Omental fat pad (tissue), 4 donors: ENCODE data around the gene ADAMTS17. TPM values are rescaled to one million over a fixed set of nuclear protein-coding genes. Genes with fewer than 3 reads are reported as not detected.

Experiments
- ATAC-seq: fragments of 150-250 bp; one replicate; pipeline ENCODE4 v1.9.1; 2016; ENCODE audit warnings: mild to moderate bottlenecking, moderate library complexity; ENCODE audit not compliant: low FRiP score
- DNase-seq: peaks from one replicate; pipeline ENCODE4 v3.0.0-alpha.2; 2019; ENCODE audit warnings: low spot score
- total RNA-seq, 4 donors: library from RNA; depleted of rRNA; stranded (reverse); fragments of >200 nt; gene quantifications; one replicate each; pipeline ENCODE4 v1.1.0, GENCODE V29; 2016
- TF ChIP-seq, protein P1 (sequence below), 3 donors: fragments of 450-650 bp; IDR thresholded peaks; one replicate each; pipeline ENCODE4 v1.5.1; 2016 to 2017; ENCODE audit warnings: antibody characterized with exemption in 3 of 3, mild to moderate bottlenecking in 3 of 3, moderate library complexity in 2 of 3

The ADAMTS17 gene
- total RNA-seq, 4 donors from 2014 or later: 1.6 to 10.7 (median 5.7) TPM

DNA sequence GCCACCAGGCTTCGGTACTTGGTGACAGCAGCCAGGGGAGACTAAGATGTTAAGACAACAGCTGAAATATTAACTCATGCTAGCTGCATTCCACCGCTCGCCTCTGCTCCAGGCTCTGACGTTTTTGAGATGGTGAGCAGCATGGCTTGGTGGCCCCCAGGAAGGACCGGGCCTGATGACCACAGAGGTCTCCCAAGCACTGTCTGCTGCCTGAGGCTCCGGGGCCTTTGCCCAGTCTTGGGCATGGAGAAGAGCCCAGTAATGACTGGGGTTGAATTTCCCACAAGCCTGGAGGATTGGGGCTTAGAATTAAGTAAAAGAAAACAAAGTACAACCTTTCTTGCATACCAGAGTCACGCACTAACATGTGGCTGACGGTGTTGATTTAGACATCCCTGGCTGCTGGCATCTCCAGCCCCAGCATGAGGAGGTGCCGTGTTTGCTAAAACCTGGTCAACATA, 364.9 kb downstream of the ADAMTS17 start:
- DNase-seq: no peak
- TF ChIP-seq, protein P1, sequence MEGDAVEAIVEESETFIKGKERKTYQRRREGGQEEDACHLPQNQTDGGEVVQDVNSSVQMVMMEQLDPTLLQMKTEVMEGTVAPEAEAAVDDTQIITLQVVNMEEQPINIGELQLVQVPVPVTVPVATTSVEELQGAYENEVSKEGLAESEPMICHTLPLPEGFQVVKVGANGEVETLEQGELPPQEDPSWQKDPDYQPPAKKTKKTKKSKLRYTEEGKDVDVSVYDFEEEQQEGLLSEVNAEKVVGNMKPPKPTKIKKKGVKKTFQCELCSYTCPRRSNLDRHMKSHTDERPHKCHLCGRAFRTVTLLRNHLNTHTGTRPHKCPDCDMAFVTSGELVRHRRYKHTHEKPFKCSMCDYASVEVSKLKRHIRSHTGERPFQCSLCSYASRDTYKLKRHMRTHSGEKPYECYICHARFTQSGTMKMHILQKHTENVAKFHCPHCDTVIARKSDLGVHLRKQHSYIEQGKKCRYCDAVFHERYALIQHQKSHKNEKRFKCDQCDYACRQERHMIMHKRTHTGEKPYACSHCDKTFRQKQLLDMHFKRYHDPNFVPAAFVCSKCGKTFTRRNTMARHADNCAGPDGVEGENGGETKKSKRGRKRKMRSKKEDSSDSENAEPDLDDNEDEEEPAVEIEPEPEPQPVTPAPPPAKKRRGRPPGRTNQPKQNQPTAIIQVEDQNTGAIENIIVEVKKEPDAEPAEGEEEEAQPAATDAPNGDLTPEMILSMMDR (IDR thresholded peaks at IDR 0.05): no peak
- no peak for ATAC-seq

DNA sequence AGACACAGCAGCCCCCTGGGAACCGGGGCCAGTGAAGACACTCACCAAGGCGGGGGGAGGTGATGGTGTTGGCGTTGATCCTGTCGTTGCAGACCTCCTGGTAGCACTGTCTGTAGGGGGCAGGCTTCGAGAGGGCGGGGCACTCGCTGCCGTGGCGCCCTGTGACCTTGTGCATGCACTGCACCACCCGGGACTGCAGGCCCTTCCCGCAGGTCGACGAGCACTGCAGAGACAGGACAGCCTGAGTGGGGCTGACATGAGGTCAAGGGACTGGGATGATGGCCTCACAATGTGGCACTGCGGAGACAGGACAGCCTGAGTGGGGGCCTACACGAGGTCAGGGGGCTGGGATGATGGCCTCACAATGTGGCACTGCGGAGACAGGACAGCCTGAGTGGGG, 365.8 kb downstream of the ADAMTS17 start:
- TF ChIP-seq, protein P1 (IDR thresholded peaks at IDR 0.05): no peak
- DNase-seq (no peak), ATAC-seq (no peak)

DNA sequence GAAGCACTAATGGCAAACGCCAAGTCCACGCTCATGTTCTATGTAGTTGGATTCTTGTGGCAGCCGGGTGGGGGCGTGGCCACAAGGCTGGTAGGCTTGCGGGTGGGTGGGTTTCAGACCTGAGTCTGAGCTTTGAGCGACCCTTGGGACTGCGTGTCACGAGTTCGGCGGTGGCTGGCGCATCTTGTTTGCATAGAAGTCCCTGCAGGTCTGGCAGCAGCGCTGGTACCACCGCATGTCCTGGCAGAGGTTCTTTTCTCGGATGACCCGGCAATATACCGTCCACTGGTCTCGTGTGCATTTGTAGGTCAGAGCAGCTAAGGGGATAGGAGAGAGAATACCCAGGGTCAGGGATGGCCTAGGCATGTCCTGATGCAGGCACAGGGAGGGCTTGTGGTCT, 367.5 kb downstream of the ADAMTS17 start:
- ATAC-seq (no peak), DNase-seq (no peak)
- TF ChIP-seq, protein P1 (IDR thresholded peaks at IDR 0.05): no peak

DNA sequence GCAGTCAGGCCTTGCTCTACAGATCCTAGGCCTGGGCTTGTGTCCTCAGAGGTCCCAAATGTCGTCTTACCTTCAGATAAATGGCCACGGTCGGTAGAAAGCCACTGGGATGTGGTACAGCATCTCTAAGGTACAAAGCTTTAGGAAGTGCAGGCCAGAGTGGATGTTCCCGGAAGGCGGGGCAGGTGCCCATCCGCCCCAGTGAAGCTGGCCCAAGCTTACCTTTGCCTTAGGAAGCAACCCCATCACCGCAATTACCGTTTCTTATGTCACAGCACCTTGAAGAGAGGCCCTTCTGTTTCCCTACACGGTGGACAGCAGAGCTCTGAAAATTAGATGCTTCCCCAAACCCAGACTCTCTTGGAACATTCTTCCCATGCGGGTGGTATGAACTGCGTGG, 368.4 kb downstream of the ADAMTS17 start:
- DNase-seq (no peak), ATAC-seq (no peak)
- TF ChIP-seq, protein P1 (IDR thresholded peaks at IDR 0.05): no peak

DNA sequence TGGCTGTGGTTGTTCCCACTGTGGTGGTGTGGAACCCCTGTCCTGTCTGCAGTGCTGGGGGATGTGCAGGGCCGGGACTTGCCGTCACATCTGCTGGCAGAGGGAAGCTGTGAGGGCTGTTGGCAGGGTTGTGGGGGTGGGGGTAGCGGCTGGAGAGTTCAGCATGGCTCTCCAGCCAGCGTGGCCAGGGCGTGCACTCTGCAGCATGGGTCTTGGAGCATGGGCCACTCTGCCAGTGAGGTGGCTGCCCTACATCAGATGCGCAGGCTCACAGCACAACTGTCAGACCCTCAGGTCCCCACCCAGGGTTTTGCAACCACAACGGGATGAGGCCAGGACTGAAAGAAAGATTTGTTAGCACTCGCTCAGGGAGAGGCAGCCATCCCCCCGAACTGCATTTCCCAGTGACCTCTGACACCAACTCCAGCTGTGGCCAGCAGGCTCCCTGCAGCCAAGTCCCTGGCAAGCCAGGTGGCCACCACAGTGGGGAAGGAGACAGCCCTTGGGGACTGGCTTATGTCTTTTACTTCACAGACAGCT, 370.8 kb downstream of the ADAMTS17 start:
- DNase-seq: no peak
- TF ChIP-seq, protein P1 (IDR thresholded peaks at IDR 0.05): no peak
- ATAC-seq: no peak

DNA sequence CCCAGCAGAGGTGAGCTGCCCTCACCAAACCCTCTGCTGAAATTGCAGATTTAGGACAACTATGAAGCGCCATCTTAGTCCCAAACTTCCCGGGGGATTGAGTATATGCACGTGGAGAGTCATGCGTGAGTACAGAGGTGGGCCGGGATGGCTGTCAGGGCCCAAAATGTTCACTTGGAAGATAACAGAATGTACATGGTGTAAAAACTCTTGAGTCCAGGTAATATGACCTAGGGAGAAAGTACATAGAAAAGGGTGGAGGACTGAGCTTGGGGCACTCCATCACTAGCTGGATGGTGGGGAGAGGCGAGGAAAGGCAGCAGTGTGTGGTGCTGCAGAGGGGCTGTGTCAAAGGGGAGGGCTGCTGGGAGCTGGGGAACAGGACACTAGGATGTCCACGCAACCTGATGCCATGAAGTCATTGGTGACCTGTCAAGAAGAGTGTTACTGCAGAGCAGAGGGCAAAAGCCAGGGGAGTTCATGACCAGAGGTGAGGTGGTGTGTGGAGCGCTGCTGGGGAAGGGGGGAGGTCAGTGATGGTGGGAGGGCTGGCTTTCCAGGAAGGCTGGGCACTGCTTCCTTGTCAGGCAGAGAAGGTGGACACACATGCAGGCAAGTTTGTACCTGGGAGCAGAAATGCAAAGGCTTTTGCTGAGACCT, 372.4 kb downstream of the ADAMTS17 start:
- ATAC-seq (no peak), DNase-seq (no peak)
- TF ChIP-seq, protein P1 (IDR thresholded peaks at IDR 0.05): no peak

DNA sequence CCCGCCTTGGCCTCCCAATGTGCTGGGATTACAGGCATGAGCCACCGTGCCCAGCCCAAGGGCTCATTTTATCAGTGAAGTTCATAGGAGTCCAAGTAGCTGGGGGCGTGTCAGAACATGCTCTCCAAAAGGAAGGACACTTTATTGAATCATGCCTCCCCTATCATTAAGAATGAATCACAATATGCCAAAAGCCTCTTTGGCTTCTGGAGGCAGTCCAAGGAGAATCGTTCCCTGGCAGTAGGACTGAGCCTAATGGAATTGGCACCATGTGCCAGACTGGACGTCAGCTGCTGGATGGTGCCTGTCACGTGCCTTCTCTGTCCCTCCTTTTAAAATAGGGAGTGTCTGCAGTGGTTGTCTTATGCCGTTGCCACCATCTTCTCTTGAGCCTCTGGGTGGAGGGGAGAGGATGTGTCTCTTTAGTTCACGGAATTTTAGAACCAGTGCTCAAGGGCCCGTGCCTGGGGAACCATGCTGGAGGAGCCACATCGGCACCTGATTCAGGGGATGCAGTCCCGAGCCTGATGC, 373.9 kb downstream of the ADAMTS17 start:
- TF ChIP-seq, protein P1 (IDR thresholded peaks at IDR 0.05): no peak
- no peak for ATAC-seq
- DNase-seq: no peak
